A673 (cell line): ENCODE measurements around the gene OBSCN. TPM values are rescaled to one million over a fixed set of nuclear protein-coding genes. Genes with fewer than 3 reads are reported as not detected.

ENCODE experiments used
- BruUV-seq: library from RNA; stranded (reverse); fragments of 400-500 nt; replicated peaks from 2 replicates; lab custom pipeline; 2021; lab: Mats Ljungman, UMichigan
- CTCF ChIA-PET: fragments of 300-600 bp; sonication (Branson Sonifier 250); formaldehyde crosslinking; loops from one replicate; lab custom pipeline; 2022; ENCODE audit warnings: antibody characterized with exemption; lab: Charles Lee
- POLR2A ChIA-PET: fragments of 300-600 bp; sonication (Branson Sonifier 250); formaldehyde crosslinking; loops from one replicate; lab custom pipeline; 2022; ENCODE audit warnings: antibody characterized with exemption; ENCODE audit not compliant: low non-redundant PET; lab: Charles Lee
- DNase-seq: peaks from one replicate; pipeline ENCODE4 v3.0.0-alpha.2; 2015; ENCODE audit warnings: low spot score
- H3K27ac ChIP-seq: fragments of 200-600 bp; sonication (generic); 2 replicates; pipeline ENCODE4 v1.5.1; 2016; ENCODE audit warnings: mixed run types, low read depth, mild to moderate bottlenecking, mixed read lengths, antibody characterized with exemption, low read length; ENCODE audit not compliant: poor library complexity, severe bottlenecking
- H3K27me3 ChIP-seq: fragments of 200-600 bp; sonication (generic); replicated peaks from 2 replicates; pipeline ENCODE4 v1.6.1; 2017; ENCODE audit warnings: mixed run types, low read depth, mild to moderate bottlenecking, mixed read lengths, antibody characterized with exemption, low read length; ENCODE audit not compliant: insufficient read depth, poor library complexity
- H3K36me3 ChIP-seq: fragments of 200-600 bp; sonication (generic); 2 replicates; pipeline ENCODE4 v1.6.1; 2016; ENCODE audit warnings: mixed run types, mild to moderate bottlenecking, mixed read lengths, antibody characterized with exemption, low read length; ENCODE audit not compliant: insufficient read depth, poor library complexity, severe bottlenecking
- H3K4me1 ChIP-seq: fragments of 200-600 bp; sonication (generic); 2 replicates; pipeline ENCODE4 v1.6.1; 2017; ENCODE audit warnings: mixed run types, mild to moderate bottlenecking, mixed read lengths, antibody characterized with exemption, low read length; ENCODE audit not compliant: insufficient read depth, poor library complexity, severe bottlenecking
- H3K4me3 ChIP-seq: fragments of 200-600 bp; sonication (generic); 2 replicates; pipeline ENCODE4 v1.5.1; 2016; ENCODE audit warnings: low read depth, mixed run types, mild to moderate bottlenecking, mixed read lengths, low read length; ENCODE audit not compliant: poor library complexity, severe bottlenecking
- H3K9me3 ChIP-seq: fragments of 200-600 bp; sonication (generic); 2 replicates; pipeline ENCODE4 v1.6.1; 2016; ENCODE audit warnings: mixed run types, low read depth, mild to moderate bottlenecking, mixed read lengths, antibody characterized with exemption, low read length; ENCODE audit not compliant: poor library complexity, severe bottlenecking
- CTCF ChIP-seq: fragments of 300-800, 200-600 bp; sonication (generic); conservative IDR thresholded peaks from 2 replicates; pipeline ENCODE4 v1.5.1; 2017; ENCODE audit warnings: low read depth, mild to moderate bottlenecking, antibody characterized with exemption, low read length, moderate library complexity, mixed read lengths
- EZH2 ChIP-seq: fragments of 200-600 bp; sonication (generic); IDR thresholded peaks from 2 replicates; pipeline ENCODE4 v1.6.1; 2017; ENCODE audit warnings: borderline replicate concordance, low read depth, mild to moderate bottlenecking, mixed read lengths, antibody characterized with exemption, low read length; ENCODE audit not compliant: poor library complexity, severe bottlenecking
- intact Hi-C: fragments of 100-400 bp; cut with micrococcal nuclease; formaldehyde crosslinking; loops from one replicate; pipeline ENCODE4 v1.10.0; 2022; ENCODE audit not compliant: unreplicated experiment
- total RNA-seq: library from RNA; stranded (reverse); gene quantifications from 2 replicates; pipeline ENCODE4 v1.2.3, GENCODE V29; 2021

The OBSCN gene
- total RNA-seq, 1 experiment from 2014 or later = 37.7 TPM

GRCh38 chr1:228323401-228323800 is 115.6 kb downstream of the OBSCN start:
- Histone ChIP-seq H3K9me3 (no peaks in the 10 kb centered on the region), H3K27me3 (no peaks in the 10 kb centered on the region), H3K4me3 (no peak overlapping the region), H3K36me3 (peaks cover 23% of the 10 kb centered on the region), H3K27ac (no peak overlapping the region), H3K4me1 (no peaks in the 10 kb centered on the region)
- BruUV-seq = no TSS peak
- ChIA-PET POLR2A (no interaction called here), CTCF (no interaction called here)
- no peak for TF ChIP-seq CTCF
- TF ChIP-seq EZH2 = no peak
- intact Hi-C loops = no loop called here
- DNase-seq = no peak

DNA sequence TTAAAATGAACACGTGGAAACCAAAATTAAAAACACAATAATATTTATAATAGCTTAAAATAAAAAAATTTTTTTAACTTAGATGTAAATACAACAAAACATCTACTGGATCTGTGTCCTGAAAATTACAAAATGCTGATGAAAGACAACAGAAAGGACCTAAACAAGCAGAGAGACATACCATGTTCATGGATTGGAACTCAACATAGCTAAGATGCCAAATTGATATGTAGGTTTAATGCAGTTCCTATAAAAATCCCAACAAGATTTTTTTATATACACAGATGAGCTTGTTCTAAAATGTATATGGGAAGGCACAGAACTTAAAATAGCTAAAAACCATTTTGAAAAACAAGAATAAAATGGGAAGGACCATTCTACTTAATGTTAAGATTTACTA is 117.4 kb downstream of the OBSCN start:
- Histone ChIP-seq H3K4me3 (no peak overlapping the region), H3K27ac (no peak overlapping the region), H3K27me3 (no peaks in the 10 kb centered on the region), H3K36me3 (peaks cover 13% of the 10 kb centered on the region), H3K9me3 (no peaks in the 10 kb centered on the region), H3K4me1 (no peaks in the 10 kb centered on the region)
- no TSS peak for BruUV-seq
- TF ChIP-seq EZH2 (no peak), CTCF (no peak)
- ChIA-PET POLR2A (no interaction called here), CTCF (interaction anchor here (0.5 kb wide), 1 partner anchor 133 kb away, joined by 5 read pairs; no protein-coding TSS in a partner anchor)
- intact Hi-C loops = no loop called here
- no peak for DNase-seq

DNA sequence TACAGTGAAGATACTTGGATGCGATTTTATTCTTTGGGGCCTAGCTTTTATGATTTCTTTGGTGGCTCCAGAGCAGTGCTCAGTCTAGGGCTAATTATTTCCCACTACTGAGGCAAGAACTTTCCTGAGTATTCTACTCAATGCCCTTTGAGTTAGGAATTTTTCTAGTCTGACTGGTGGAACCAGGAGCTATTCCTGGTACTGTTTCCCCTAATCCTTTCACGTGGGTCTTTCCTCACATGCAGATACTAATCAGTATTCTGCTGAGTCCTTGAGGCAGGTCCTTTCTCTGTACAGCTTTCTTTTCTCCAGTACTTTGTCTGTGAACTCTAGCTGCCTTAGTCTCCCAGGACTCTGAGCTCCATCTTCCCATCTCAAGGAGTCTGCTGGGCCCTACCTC is 122.0 kb downstream of the OBSCN start:
- H3K4me1 ChIP-seq = no peaks in the 10 kb centered on the region
- no TSS peak for BruUV-seq
- POLR2A ChIA-PET = no interaction called here
- no peak for DNase-seq
- intact Hi-C loops = no loop called here
- H3K36me3 ChIP-seq = peaks cover 3% of the 10 kb centered on the region
- H3K27ac ChIP-seq = no peak overlapping the region
- H3K27me3 ChIP-seq = no peaks in the 10 kb centered on the region
- no peak overlapping the region for H3K4me3 ChIP-seq
- TF ChIP-seq EZH2 (no peak), CTCF (no peak)
- CTCF ChIA-PET = no interaction called here
- no peaks in the 10 kb centered on the region for H3K9me3 ChIP-seq
